Bronchial epithelial cell (primary cell): ENCODE results near the gene MIA2. TPM values are rescaled to one million over a fixed set of nuclear protein-coding genes. Genes with fewer than 3 reads are reported as not detected.
A peak's percentile ranks its signal among the peaks of the same experiment; 100 is the strongest.
"Not testable (repeated sequence)": the region's sequence is repeated elsewhere in the genome, so short reads cannot be mapped to it uniquely, and the experiment has no call there.

Source experiments
- DNase-seq: peaks from one replicate; pipeline ENCODE4 v3.0.0-alpha.2; 2010; ENCODE audit warnings: low read depth
- FAIRE-seq: peaks from 2 replicates; lab custom pipeline; 2011; peaks lifted over from hg19 to GRCh38; lab: Jason Lieb, UNC
- H3K27me3 ChIP-seq: 2 replicates; pipeline ENCODE4 v1.5.1; 2011; ENCODE audit warnings: low read length; ENCODE audit not compliant: control insufficient read depth, insufficient read depth
- H3K36me3 ChIP-seq: 2 replicates; pipeline ENCODE4 v1.5.1; 2011; ENCODE audit warnings: low read length; ENCODE audit not compliant: control insufficient read depth, insufficient read depth
- H3K4me3 ChIP-seq: 2 replicates; pipeline ENCODE4 v1.5.1; 2011; ENCODE audit warnings: mild to moderate bottlenecking, low read depth, low read length, control low read depth
- CTCF ChIP-seq: IDR thresholded peaks from 2 replicates; pipeline ENCODE4 v1.5.1; 2011; ENCODE audit warnings: mild to moderate bottlenecking, moderate library complexity, low read length, control low read depth, inconsistent platforms; ENCODE audit not compliant: insufficient read depth, severe bottlenecking
- total RNA-seq: library from RNA; depleted of rRNA; stranded (reverse); fragments of >200 nt; gene quantifications from 2 replicates; pipeline ENCODE4 v1.2.1, GENCODE V29; 2014

The MIA2 gene
- total RNA-seq, 1 donor from 2014 or later = 41.9 TPM

GRCh38 chr14:39291701-39292100 lies 58.0 kb downstream of the MIA2 start:
- Histone ChIP-seq H3K27me3 (no peaks in the 10 kb centered on the region), H3K4me3 (no peak overlapping the region), H3K36me3 (peaks cover 8% of the 10 kb centered on the region)
- DNase-seq (no peak), FAIRE-seq (no peak)
- no peak for TF ChIP-seq CTCF

GRCh38 chr14:39293629-39294028 lies 59.9 kb downstream of the MIA2 start:
- FAIRE-seq (no peak), DNase-seq (no peak)
- Histone ChIP-seq H3K36me3 (peaks cover 10% of the 10 kb centered on the region), H3K4me3 (no peak overlapping the region), H3K27me3 (no peaks in the 10 kb centered on the region)
- TF ChIP-seq CTCF = no peak

- not testable (repeated sequence) for FAIRE-seq, H3K27me3 ChIP-seq, DNase-seq, H3K4me3 ChIP-seq, H3K36me3 ChIP-seq
Measured at GRCh38 chr14:39300389-39300788, 66.7 kb downstream of the MIA2 start.

- H3K4me3 ChIP-seq = no peak overlapping the region
- DNase-seq (peak; percentile 18), FAIRE-seq (no peak)
- no peak for TF ChIP-seq CTCF
- peaks cover 8% of the 10 kb centered on the region for H3K36me3 ChIP-seq
- H3K27me3 ChIP-seq = no peaks in the 10 kb centered on the region
Measured at GRCh38 chr14:39302124-39302810, 68.6 kb downstream of the MIA2 start.

- FAIRE-seq = no peak
- H3K27me3 ChIP-seq = no peaks in the 10 kb centered on the region
- no peak for DNase-seq
- H3K36me3 ChIP-seq = peaks cover 4% of the 10 kb centered on the region
- no peak overlapping the region for H3K4me3 ChIP-seq
- TF ChIP-seq CTCF = no peak
Measured at GRCh38 chr14:39303115-39303514, 69.4 kb downstream of the MIA2 start.

GRCh38 chr14:39307815-39308214 lies 74.1 kb downstream of the MIA2 start:
- Histone ChIP-seq H3K27me3 (no peaks in the 10 kb centered on the region), H3K36me3 (peaks cover 1% of the 10 kb centered on the region), H3K4me3 (no peak overlapping the region)
- TF ChIP-seq CTCF = no peak
- FAIRE-seq (no peak), DNase-seq (no peak)
